Mesodermal cell (in vitro differentiated cells): Measurements from ENCODE around the gene DRD4.
"Not testable (repeated sequence)": the region's sequence is repeated elsewhere in the genome, so short reads cannot be mapped to it uniquely, and the experiment has no call there.

Source experiments
- H3K27ac ChIP-seq: 2 replicates; pipeline ENCODE4 v1.7.0; 2013; ENCODE audit warnings: mild to moderate bottlenecking, low read depth, low read length, moderate library complexity; ENCODE audit not compliant: severe bottlenecking
- H3K36me3 ChIP-seq: 2 replicates; pipeline ENCODE4 v1.7.1; 2013; ENCODE audit warnings: mild to moderate bottlenecking, low read length, moderate library complexity; ENCODE audit not compliant: control insufficient read depth, insufficient read depth
- H3K4me1 ChIP-seq: one replicate; pipeline ENCODE4 v1.7.1; 2013; ENCODE audit warnings: mild to moderate bottlenecking, low read length; ENCODE audit not compliant: insufficient read depth, control insufficient read depth, poor library complexity, severe bottlenecking
- H3K4me3 ChIP-seq: 2 replicates; pipeline ENCODE4 v1.7.0; 2013; ENCODE audit warnings: low read length, control low read depth, mild to moderate bottlenecking; ENCODE audit not compliant: insufficient read depth, poor library complexity, severe bottlenecking; ENCODE audit errors: extremely low read depth
- H3K9me3 ChIP-seq: 2 replicates; pipeline ENCODE4 v1.7.1; 2013; ENCODE audit warnings: mild to moderate bottlenecking, low read length, moderate library complexity; ENCODE audit not compliant: control insufficient read depth
- whole genome bisulfite sequencing, 2 experiments: methylation state at CpG; one replicate each; pipeline ENCODE4 v1.1.5; 2013; ENCODE audit warnings: missing lambda C conversion rate in 2 of 2; ENCODE audit not compliant: insufficient coverage in 2 of 2; 5-methylcytosine and 5-hydroxymethylcytosine counted together

Gene DRD4

DNA sequence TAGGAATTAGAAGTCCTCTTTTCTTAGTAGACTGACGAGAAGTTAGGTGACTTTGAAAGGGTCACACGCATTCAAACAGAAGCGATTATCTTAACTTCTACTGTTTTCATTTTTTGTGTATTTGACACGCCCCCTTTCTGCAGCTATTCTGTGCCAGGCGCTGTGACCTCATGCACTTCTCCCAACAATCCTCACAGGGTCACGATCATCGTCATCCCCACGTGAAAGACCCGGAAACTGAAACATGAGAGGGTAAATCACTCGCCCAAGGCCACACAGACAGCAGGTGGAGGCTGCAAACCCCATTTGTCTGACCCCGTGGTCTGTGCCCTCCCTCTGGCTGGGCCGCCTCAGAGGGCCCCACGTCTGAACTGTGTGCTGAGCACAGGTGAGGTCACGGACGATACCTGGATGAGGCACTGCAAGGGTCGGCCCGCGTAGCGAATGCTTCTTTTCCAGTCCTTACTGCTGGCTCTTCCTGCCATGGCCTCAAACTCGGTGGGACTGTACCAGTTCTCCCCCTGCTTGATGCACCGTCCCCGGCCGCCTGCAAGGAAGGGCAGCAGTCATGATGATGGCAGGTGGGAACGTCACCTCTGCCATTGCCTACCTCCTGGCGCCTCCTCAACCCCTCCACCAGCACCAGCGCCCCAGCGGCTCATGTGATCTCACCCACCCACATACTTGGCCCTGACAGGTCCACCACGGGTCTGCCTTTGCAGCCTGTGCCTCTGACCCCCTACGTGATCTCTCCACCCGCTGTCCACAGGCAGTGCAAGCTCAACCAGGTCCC is 49.6 kb downstream of the DRD4 start:
- H3K27ac ChIP-seq = no peak overlapping the region
- WGBS, 2 experiments = 92 to 95% methylated on average over 22 to 30 of the region's 30 CpGs
- H3K4me1 ChIP-seq = peaks cover 5% of the 10 kb centered on the region
- no peaks in the 10 kb centered on the region for H3K9me3 ChIP-seq
- no peak overlapping the region for H3K4me3 ChIP-seq
- H3K36me3 ChIP-seq = peaks cover 89% of the 10 kb centered on the region

DNA sequence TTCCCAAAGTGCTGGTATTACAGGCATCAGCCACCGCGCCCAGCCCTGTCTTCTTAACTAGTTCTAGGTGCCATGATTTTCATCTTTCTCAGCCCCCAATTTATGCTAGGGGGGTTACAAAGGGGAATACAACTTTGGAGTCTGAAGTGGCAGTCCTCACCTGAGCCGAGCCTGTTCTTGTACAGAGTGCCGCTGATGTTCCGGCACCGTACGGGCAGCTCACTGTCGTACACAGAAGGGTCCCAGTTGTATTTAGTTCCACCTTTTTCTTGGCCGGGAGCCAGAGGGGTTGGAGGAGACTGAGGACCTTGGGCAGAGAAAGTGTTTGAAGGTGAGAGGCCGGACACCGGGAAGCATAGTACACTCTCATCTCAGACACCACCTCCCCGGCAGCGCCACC is 50.7 kb downstream of the DRD4 start:
- H3K9me3 ChIP-seq = no peaks in the 10 kb centered on the region
- 98 to 99% methylated on average over 6 to 8 of the region's 13 CpGs for WGBS, 2 experiments
- H3K4me3 ChIP-seq = no peak overlapping the region
- H3K27ac ChIP-seq = no peak overlapping the region
- peaks cover 13% of the 10 kb centered on the region for H3K4me1 ChIP-seq
- peaks cover 81% of the 10 kb centered on the region for H3K36me3 ChIP-seq

GRCh38 chr11:688681-689080 is 51.6 kb downstream of the DRD4 start:
- H3K4me1 ChIP-seq = peaks cover 21% of the 10 kb centered on the region
- no peak overlapping the region for H3K27ac ChIP-seq
- H3K36me3 ChIP-seq = peaks cover 72% of the 10 kb centered on the region
- WGBS, 2 experiments = 88 to 91% methylated on average over 8 to 9 of the region's 9 CpGs
- no peak overlapping the region for H3K4me3 ChIP-seq
- no peaks in the 10 kb centered on the region for H3K9me3 ChIP-seq

GRCh38 chr11:689625-690024 is 52.6 kb downstream of the DRD4 start:
- H3K4me1 ChIP-seq = peaks cover 27% of the 10 kb centered on the region
- no peak overlapping the region for H3K4me3 ChIP-seq
- no peaks in the 10 kb centered on the region for H3K9me3 ChIP-seq
- H3K36me3 ChIP-seq = peaks cover 62% of the 10 kb centered on the region
- 86 to 88% methylated on average over 7 of the region's 7 CpGs for WGBS, 2 experiments
- peak overlapping the region; percentile 16 for H3K27ac ChIP-seq

- Histone ChIP-seq H3K4me1 (peaks cover 27% of the 10 kb centered on the region), H3K36me3 (peaks cover 56% of the 10 kb centered on the region)
- not testable (repeated sequence) for H3K4me3 ChIP-seq, H3K27ac ChIP-seq, H3K9me3 ChIP-seq
- 92 to 100% methylated on average over 3 of the region's 3 CpGs for WGBS, 2 experiments
Observed at GRCh38 chr11:690244-690643, 53.2 kb downstream of the DRD4 start.
